ENCODE measurements around the gene PEX6.
"Not testable (repeated sequence)": the region's sequence is repeated elsewhere in the genome, so short reads cannot be mapped to it uniquely, and the experiment has no call there.

The PEX6 gene

DNA sequence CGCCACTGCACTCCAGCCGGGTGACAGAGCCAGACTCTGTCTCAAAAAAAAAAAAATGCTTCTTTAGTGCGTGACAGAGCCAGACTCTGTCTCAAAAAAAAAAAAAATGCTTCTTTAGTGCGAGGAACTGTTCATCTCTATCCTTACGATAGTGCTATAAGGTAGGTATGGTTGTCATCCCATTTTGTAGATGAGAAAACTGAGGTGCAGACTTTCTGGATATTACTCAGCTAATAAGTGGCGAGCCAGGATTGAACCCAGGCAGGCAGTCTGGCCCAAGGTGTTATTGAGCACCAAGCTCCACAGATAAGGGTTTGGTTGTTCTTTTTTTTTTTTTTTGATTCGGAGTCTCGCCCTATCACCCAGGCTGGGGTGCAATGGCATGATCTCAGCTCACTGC lies 22.9 kb upstream of the PEX6 start:
- Histone ChIP-seq H3K4me2 (ENCODE audit: insufficient read depth, low read length) (no peak overlapping the region), H3K27me3 (ENCODE audit: insufficient read depth, low read length, poor library complexity) (no peaks in the 10 kb centered on the region), H3K36me3 (ENCODE audit: insufficient read depth, low read length) (peaks cover 38% of the 10 kb centered on the region), H3K9ac (ENCODE audit: low read depth, low read length) (no peak overlapping the region), H4K20me1 (ENCODE audit: insufficient read depth, low read length) (peaks cover 3% of the 10 kb centered on the region; the same call in 1 of the 2 replicates), H3K4me3 (ENCODE audit: low read depth in 1 of 2, low read length in 2 of 2) (no peak overlapping the region), H3K9me3 (ENCODE audit: insufficient read depth, low read length, severe bottlenecking) (no peaks in the 10 kb centered on the region), H2AFZ (ENCODE audit: low read depth, low read length) (no peak overlapping the region), H3K4me1 (ENCODE audit: insufficient read depth, low read length) (no peaks in the 10 kb centered on the region), H3K27ac (ENCODE audit: low read length) (no peak overlapping the region), H3K79me2 (ENCODE audit: insufficient read depth, low read length) (peaks cover 23% of the 10 kb centered on the region)
- TF ChIP-seq EZH2 (IDR thresholded peaks at IDR 0.05; ENCODE audit: borderline replicate concordance, low read depth, low read length, severe bottlenecking): no peak
- TF ChIP-seq, protein P1, sequence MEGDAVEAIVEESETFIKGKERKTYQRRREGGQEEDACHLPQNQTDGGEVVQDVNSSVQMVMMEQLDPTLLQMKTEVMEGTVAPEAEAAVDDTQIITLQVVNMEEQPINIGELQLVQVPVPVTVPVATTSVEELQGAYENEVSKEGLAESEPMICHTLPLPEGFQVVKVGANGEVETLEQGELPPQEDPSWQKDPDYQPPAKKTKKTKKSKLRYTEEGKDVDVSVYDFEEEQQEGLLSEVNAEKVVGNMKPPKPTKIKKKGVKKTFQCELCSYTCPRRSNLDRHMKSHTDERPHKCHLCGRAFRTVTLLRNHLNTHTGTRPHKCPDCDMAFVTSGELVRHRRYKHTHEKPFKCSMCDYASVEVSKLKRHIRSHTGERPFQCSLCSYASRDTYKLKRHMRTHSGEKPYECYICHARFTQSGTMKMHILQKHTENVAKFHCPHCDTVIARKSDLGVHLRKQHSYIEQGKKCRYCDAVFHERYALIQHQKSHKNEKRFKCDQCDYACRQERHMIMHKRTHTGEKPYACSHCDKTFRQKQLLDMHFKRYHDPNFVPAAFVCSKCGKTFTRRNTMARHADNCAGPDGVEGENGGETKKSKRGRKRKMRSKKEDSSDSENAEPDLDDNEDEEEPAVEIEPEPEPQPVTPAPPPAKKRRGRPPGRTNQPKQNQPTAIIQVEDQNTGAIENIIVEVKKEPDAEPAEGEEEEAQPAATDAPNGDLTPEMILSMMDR (IDR thresholded peaks at IDR 0.05; ENCODE audit: borderline replicate concordance, extremely low read depth, low read length, poor library complexity, severe bottlenecking): no peak
- ATAC-seq (ENCODE audit: insufficient read depth, low read depth): no peak
- DNase-seq: no peak

DNA sequence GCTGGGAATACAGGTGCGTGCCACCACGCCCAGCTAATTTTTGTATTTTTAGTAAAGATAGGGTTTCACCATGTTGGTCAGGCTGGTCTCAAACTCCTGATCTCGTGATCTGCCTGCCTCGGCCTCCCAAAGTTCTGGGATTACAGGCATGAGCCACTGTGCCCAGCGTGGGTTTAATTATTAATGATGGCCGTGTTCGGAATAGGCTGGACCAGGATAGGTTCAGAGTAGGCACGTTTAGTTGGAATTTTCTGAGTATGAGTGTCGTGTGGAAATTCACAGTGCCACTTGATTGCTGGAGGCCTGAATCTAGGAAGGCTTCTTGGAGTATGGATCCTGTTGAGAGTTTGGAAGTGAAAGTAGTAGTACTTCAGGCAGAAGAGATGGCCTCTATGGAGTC lies 19.2 kb upstream of the PEX6 start:
- peaks cover 23% of the 10 kb centered on the region; the same call in 1 of the 2 replicates for H3K36me3 ChIP-seq (ENCODE audit: insufficient read depth, low read length)
- not testable (repeated sequence) for H3K4me2 ChIP-seq (ENCODE audit: insufficient read depth, low read length); DNase-seq; H3K27me3 ChIP-seq (ENCODE audit: insufficient read depth, low read length, poor library complexity); H4K20me1 ChIP-seq (ENCODE audit: insufficient read depth, low read length); H3K4me3 ChIP-seq (ENCODE audit: low read depth in 1 of 2, low read length in 2 of 2); H3K27ac ChIP-seq (ENCODE audit: low read length); H3K4me1 ChIP-seq (ENCODE audit: insufficient read depth, low read length); ATAC-seq (ENCODE audit: insufficient read depth, low read depth); H2AFZ ChIP-seq (ENCODE audit: low read depth, low read length); H3K9ac ChIP-seq (ENCODE audit: low read depth, low read length); H3K9me3 ChIP-seq (ENCODE audit: insufficient read depth, low read length, severe bottlenecking)
- peaks cover 31% of the 10 kb centered on the region for H3K79me2 ChIP-seq (ENCODE audit: insufficient read depth, low read length)

DNA sequence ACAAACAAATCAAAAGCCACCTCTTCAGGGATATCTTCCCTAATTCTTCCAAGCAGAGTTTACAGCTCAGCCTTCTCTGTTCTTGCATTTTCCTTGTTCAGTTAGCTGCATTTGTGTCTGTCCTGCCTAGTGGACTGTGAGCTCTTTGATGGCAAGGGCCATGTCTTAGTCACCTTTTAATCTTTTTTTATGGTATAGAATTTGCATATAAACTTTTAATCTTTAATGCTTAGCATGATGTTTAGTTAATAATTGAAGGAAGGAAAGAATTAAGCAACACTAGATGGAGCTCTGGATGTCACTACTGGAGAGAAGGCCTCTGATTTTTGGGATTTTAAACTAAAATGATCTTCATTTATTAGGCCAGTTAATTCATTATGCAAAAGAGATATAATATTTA lies 17.5 kb upstream of the PEX6 start:
- H3K4me1 ChIP-seq (ENCODE audit: insufficient read depth, low read length): no peaks in the 10 kb centered on the region
- TF ChIP-seq EZH2 (IDR thresholded peaks at IDR 0.05; ENCODE audit: borderline replicate concordance, low read depth, low read length, severe bottlenecking): no peak
- TF ChIP-seq, protein P1 (IDR thresholded peaks at IDR 0.05; ENCODE audit: borderline replicate concordance, extremely low read depth, low read length, poor library complexity, severe bottlenecking): no peak
- no peaks in the 10 kb centered on the region for H3K27me3 ChIP-seq (ENCODE audit: insufficient read depth, low read length, poor library complexity)
- no peak overlapping the region for H2AFZ ChIP-seq (ENCODE audit: low read depth, low read length)
- H3K4me3 ChIP-seq (ENCODE audit: low read depth in 1 of 2, low read length in 2 of 2): no peak overlapping the region
- H3K9me3 ChIP-seq (ENCODE audit: insufficient read depth, low read length, severe bottlenecking): no peaks in the 10 kb centered on the region
- H3K4me2 ChIP-seq (ENCODE audit: insufficient read depth, low read length): no peak overlapping the region
- ATAC-seq (ENCODE audit: insufficient read depth, low read depth) (no peak), DNase-seq (no peak)
- no peaks in the 10 kb centered on the region; the same call in 1 of the 2 replicates for H4K20me1 ChIP-seq (ENCODE audit: insufficient read depth, low read length)
- peaks cover 19% of the 10 kb centered on the region for H3K36me3 ChIP-seq (ENCODE audit: insufficient read depth, low read length)
- H3K79me2 ChIP-seq (ENCODE audit: insufficient read depth, low read length): peaks cover 38% of the 10 kb centered on the region
- H3K27ac ChIP-seq (ENCODE audit: low read length): no peak overlapping the region
- H3K9ac ChIP-seq (ENCODE audit: low read depth, low read length): no peak overlapping the region

DNA sequence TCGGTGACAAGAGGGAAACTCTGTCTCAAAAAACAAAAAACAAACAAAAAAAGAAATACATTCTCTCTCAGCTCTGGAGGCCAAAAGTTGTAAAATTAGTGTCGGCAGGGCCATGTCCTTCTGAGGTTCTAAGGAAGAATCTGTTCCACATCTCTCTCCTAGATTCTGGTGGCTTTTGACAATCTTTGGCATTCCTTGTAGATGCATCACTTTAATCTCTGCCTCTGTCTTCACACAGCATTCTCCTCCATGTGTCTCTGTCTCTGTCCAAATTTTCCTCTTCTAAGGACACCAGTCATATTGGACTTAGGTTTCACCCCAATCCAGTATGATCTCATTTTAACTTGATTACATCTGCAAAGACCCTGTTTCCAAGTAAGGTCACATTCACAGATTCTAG lies 14.5 kb upstream of the PEX6 start:
- Histone ChIP-seq H3K79me2 (ENCODE audit: insufficient read depth, low read length) (peaks cover 44% of the 10 kb centered on the region), H3K4me1 (ENCODE audit: insufficient read depth, low read length) (peaks cover 2% of the 10 kb centered on the region), H3K27ac (ENCODE audit: low read length) (no peak overlapping the region), H3K9ac (ENCODE audit: low read depth, low read length) (no peak overlapping the region), H4K20me1 (ENCODE audit: insufficient read depth, low read length) (no peaks in the 10 kb centered on the region; the same call in 1 of the 2 replicates), H3K36me3 (ENCODE audit: insufficient read depth, low read length) (peaks cover 36% of the 10 kb centered on the region), H3K9me3 (ENCODE audit: insufficient read depth, low read length, severe bottlenecking) (no peaks in the 10 kb centered on the region), H3K27me3 (ENCODE audit: insufficient read depth, low read length, poor library complexity) (no peaks in the 10 kb centered on the region), H2AFZ (ENCODE audit: low read depth, low read length) (no peak overlapping the region), H3K4me3 (ENCODE audit: low read depth in 1 of 2, low read length in 2 of 2) (no peak overlapping the region), H3K4me2 (ENCODE audit: insufficient read depth, low read length) (no peak overlapping the region)
- DNase-seq (no peak), ATAC-seq (ENCODE audit: insufficient read depth, low read depth) (no peak)
- TF ChIP-seq, protein P1 (IDR thresholded peaks at IDR 0.05; ENCODE audit: borderline replicate concordance, extremely low read depth, low read length, poor library complexity, severe bottlenecking): no peak
- TF ChIP-seq EZH2 (IDR thresholded peaks at IDR 0.05; ENCODE audit: borderline replicate concordance, low read depth, low read length, severe bottlenecking): no peak

Data from DND-41 (cell line).